ENCODE measurements around the gene ABCD4.

Gene ABCD4

GRCh38 chr14:74302634-74303569 lies at the start of gene ABCD4:
TSS of gene ABCD4 (minus strand) at chr14:74302934. CDS start at chr14:74302912, 22 bp downstream.
- H3K27ac ChIP-seq: peak within 1 kb of the TSS; percentile 56
- peak; percentile 87 for TF ChIP-seq CTCF (IDR thresholded peaks at IDR 0.05)
- TF ChIP-seq ZFX (IDR thresholded peaks at IDR 0.05; ENCODE audit: borderline replicate concordance): no peak

- no peak overlapping the region for H3K27ac ChIP-seq
- TF ChIP-seq CTCF (IDR thresholded peaks at IDR 0.05): no peak
- no peak for TF ChIP-seq ZFX (IDR thresholded peaks at IDR 0.05; ENCODE audit: borderline replicate concordance)
Measured at GRCh38 chr14:74350928-74351323, 48.2 kb upstream of the ABCD4 start.

GRCh38 chr14:74350211-74350927 lies 47.6 kb upstream of the ABCD4 start:
- no peak for TF ChIP-seq ZFX (IDR thresholded peaks at IDR 0.05; ENCODE audit: borderline replicate concordance)
- H3K27ac ChIP-seq: no peak overlapping the region

- H3K27ac ChIP-seq: no peak overlapping the region
- TF ChIP-seq CTCF (IDR thresholded peaks at IDR 0.05) (no peak), ZFX (IDR thresholded peaks at IDR 0.05; ENCODE audit: borderline replicate concordance) (no peak)
Measured at GRCh38 chr14:74349757-74350156, 47.0 kb upstream of the ABCD4 start.

- no peak for TF ChIP-seq CTCF (IDR thresholded peaks at IDR 0.05)
- TF ChIP-seq ZFX (IDR thresholded peaks at IDR 0.05; ENCODE audit: borderline replicate concordance): no peak
- no peak overlapping the region for H3K27ac ChIP-seq
Measured at GRCh38 chr14:74348735-74349463, 46.2 kb upstream of the ABCD4 start.

GRCh38 chr14:74348241-74348734 lies 45.6 kb upstream of the ABCD4 start, which contains the start of gene VRTN:
TSS of gene VRTN (plus strand) at chr14:74348471. CDS start at chr14:74356784, 8,313 bp downstream.
- TF ChIP-seq ZFX (IDR thresholded peaks at IDR 0.05; ENCODE audit: borderline replicate concordance): no peak
- no peak for TF ChIP-seq CTCF (IDR thresholded peaks at IDR 0.05)
- no peak within 1 kb of the TSS for H3K27ac ChIP-seq

- H3K27ac ChIP-seq: no peak overlapping the region
- no peak for TF ChIP-seq ZFX (IDR thresholded peaks at IDR 0.05; ENCODE audit: borderline replicate concordance)
- no peak for TF ChIP-seq CTCF (IDR thresholded peaks at IDR 0.05)
Measured at GRCh38 chr14:74347795-74348100, 45.0 kb upstream of the ABCD4 start.
